Mesodermal cell (in vitro differentiated cells): ENCODE data around the gene RIC1.

Experiments
- H3K27ac ChIP-seq: 2 replicates; pipeline ENCODE4 v1.7.0; 2013; ENCODE audit warnings: mild to moderate bottlenecking, low read depth, low read length, moderate library complexity; ENCODE audit not compliant: severe bottlenecking
- H3K36me3 ChIP-seq: 2 replicates; pipeline ENCODE4 v1.7.1; 2013; ENCODE audit warnings: mild to moderate bottlenecking, low read length, moderate library complexity; ENCODE audit not compliant: control insufficient read depth, insufficient read depth
- H3K4me1 ChIP-seq: one replicate; pipeline ENCODE4 v1.7.1; 2013; ENCODE audit warnings: mild to moderate bottlenecking, low read length; ENCODE audit not compliant: insufficient read depth, control insufficient read depth, poor library complexity, severe bottlenecking
- H3K4me3 ChIP-seq: 2 replicates; pipeline ENCODE4 v1.7.0; 2013; ENCODE audit warnings: low read length, control low read depth, mild to moderate bottlenecking; ENCODE audit not compliant: insufficient read depth, poor library complexity, severe bottlenecking; ENCODE audit errors: extremely low read depth
- H3K9me3 ChIP-seq: 2 replicates; pipeline ENCODE4 v1.7.1; 2013; ENCODE audit warnings: mild to moderate bottlenecking, low read length, moderate library complexity; ENCODE audit not compliant: control insufficient read depth
- WGBS, 2 experiments: methylation state at CpG; one replicate each; pipeline ENCODE4 v1.1.5; 2013; ENCODE audit warnings: missing lambda C conversion rate in 2 of 2; ENCODE audit not compliant: insufficient coverage in 2 of 2; 5-methylcytosine and 5-hydroxymethylcytosine counted together

The RIC1 gene

DNA sequence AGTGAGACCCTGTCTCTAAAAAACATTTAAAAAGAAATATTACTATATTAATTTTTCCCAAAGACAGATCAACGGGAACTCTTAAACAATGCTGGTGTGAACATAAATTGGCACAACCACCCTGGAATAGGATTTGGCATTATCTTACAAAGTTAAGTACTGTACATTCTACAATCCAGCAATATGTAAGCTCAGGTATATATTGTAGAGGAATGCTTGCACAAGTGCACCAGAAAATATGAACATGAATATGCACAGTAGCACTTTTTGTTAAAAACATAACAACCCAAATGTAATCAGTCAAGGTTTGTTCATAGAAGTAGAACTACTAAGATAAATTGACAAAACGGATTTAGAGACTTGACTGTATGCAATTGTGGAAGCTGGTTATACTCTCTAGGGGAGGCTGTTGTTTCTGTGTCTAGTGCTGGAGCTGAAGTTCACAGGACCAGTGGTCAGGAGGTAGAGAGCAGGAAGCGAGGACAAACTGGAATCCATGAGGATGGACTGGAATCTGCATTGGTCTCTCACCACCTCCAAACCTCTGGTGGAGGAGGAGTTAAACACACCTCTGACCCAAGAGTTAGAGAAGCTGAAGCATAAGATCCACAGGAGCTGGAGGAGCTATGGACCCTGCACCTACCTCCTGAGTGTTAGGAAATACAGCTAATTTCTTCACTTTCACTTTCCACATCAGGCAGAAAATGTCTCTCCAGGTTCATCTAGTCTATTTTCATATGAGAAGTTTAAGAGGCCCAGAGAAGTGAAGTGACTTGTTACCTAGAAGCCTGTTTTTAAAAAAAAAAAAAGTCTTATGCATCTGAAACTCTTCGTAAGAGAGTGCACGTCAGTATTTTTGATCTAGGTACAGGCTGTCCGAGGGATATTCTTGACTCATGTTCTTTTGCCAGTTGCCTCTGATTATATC, 20.3 kb upstream of the RIC1 start:
- no peaks in the 10 kb centered on the region for H3K36me3 ChIP-seq
- H3K27ac ChIP-seq: no peak overlapping the region
- WGBS, 2 experiments: 90 to 98% methylated on average over 1 to 5 of the region's 6 CpGs
- H3K4me3 ChIP-seq: no peak overlapping the region
- no peaks in the 10 kb centered on the region for H3K9me3 ChIP-seq
- H3K4me1 ChIP-seq: no peaks in the 10 kb centered on the region

DNA sequence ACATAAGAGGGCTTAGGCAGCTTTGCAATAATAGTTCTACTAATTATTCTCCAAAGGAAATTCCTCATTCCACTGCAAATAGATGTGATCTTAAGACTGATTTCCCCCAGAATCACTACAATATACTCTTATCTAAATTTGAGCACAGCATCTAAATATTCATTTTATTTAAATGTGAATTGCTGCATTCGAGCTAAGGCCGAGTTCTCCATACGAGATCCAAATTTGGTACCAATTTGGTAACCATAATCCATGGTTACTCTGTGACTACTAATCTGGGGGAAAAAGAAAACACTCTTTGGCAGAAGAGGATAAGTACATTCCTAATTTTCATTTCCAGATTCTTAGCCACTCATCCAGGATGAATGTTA, 19.7 kb upstream of the RIC1 start:
- Histone ChIP-seq H3K27ac (no peak overlapping the region), H3K9me3 (no peaks in the 10 kb centered on the region), H3K4me3 (no peak overlapping the region), H3K36me3 (no peaks in the 10 kb centered on the region), H3K4me1 (no peaks in the 10 kb centered on the region)
- WGBS, 2 experiments: no CpG with 5 or more reads among the region's 3 CpGs

DNA sequence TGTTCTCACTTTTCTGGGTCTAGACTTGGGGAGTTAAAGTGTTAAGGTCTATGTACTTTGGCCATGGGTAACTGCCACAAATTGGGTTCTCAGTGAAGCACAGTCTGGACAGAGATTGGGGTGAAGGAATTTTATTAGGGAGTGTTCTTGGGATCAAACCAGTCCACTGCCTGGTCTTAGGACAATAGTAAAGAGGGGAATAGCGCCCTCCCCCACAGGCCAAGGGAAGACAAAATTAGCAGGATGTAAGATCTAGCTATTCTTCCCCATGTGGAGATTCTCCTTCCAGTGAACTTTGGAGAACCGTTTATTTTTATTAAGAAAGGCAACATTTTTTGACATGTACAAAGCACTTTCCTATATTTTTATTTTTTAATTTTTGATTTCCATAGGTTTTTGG, 18.4 kb upstream of the RIC1 start:
- H3K27ac ChIP-seq: no peak overlapping the region
- H3K4me3 ChIP-seq: no peak overlapping the region
- H3K4me1 ChIP-seq: no peaks in the 10 kb centered on the region
- no CpG with 5 or more reads among the region's 2 CpGs for WGBS, 2 experiments
- H3K36me3 ChIP-seq: no peaks in the 10 kb centered on the region
- no peaks in the 10 kb centered on the region for H3K9me3 ChIP-seq

DNA sequence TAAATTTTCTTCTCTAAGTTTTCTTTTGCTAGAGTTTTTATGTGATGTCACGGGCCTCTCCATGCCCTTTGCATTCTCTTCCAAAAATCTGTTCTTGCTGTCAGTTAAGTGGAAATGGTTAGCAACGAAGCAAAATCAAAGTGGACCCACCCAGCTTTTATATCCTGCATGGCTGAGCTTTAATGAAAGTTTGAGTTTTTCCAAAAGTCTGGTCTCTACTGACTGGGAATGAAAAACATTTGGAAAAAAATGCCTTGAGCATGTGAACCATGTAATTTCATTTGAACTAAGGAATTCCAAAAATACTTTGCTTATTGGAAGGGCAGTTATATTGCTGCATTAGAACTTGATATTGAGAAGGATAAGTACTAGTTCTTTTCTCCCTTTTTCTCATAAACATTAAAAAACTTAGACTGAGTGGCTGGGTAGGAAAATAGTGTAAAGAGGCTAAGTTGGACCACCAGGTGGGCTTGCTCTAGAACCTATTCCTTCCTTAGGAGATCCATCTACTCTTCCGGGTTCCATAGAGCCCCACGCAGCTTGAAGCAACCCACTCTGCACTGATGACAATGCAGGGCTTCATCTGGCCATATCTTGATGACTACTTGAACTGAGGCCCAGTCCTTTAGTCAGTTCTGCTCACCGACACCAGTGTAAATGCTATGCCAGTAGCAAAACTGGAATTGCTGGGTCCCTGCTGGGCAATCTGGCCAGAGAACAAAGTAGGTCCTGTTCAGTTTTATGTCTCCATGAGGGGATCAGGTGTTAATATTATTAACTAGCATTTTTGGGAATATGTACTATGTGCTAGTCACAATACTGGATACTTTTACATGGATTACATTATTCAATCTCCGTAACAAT, 17.4 kb upstream of the RIC1 start:
- Histone ChIP-seq H3K36me3 (no peaks in the 10 kb centered on the region), H3K4me1 (no peaks in the 10 kb centered on the region), H3K9me3 (no peaks in the 10 kb centered on the region), H3K4me3 (no peak overlapping the region), H3K27ac (no peak overlapping the region)
- WGBS, 2 experiments: 90 to 94% methylated on average over 3 of the region's 6 CpGs

DNA sequence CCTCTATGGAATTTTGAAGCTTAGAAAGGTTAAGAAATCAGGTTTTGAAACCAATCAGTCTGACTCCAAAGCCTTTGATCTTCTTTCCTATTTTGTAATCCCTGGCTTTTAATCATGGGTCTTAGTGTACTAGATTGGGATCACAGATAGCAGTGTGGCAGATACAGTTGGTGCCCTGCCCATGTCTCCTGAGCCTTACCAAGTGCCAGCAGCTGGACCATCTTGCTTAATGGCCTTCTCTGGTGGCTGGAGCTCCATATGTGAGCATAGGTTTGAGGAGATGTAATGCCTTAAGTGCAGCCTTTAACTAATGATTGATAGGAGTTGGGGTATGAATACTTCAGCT, 16.7 kb upstream of the RIC1 start:
- Histone ChIP-seq H3K4me1 (no peaks in the 10 kb centered on the region), H3K9me3 (no peaks in the 10 kb centered on the region), H3K27ac (no peak overlapping the region), H3K36me3 (no peaks in the 10 kb centered on the region), H3K4me3 (no peak overlapping the region)

DNA sequence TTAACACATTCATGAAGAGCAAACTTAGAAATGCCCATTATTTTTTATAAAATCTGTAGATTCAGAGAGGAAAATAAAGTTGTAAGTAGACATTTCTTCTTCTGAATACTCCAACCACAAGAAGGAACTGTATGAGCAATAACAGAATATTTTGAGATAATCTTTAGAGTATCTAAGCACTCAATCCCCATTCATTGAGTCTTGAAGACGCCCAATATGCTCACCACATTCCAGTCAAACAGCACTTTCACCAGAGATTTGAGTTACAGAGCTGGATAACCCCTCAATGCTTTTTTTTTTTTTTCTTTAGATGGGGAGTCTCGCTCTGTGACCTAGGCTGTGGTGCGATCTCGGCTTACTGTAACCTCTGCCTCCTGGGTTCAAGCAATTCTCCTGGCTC, 14.7 kb upstream of the RIC1 start:
- no peaks in the 10 kb centered on the region for H3K36me3 ChIP-seq
- no peak overlapping the region for H3K27ac ChIP-seq
- no peak overlapping the region for H3K4me3 ChIP-seq
- no peaks in the 10 kb centered on the region for H3K9me3 ChIP-seq
- H3K4me1 ChIP-seq: no peaks in the 10 kb centered on the region
- WGBS, 2 experiments: 100% methylated on average over 2 of the region's 4 CpGs; no CpG with 5 or more reads in 1 of the 2 experiments

DNA sequence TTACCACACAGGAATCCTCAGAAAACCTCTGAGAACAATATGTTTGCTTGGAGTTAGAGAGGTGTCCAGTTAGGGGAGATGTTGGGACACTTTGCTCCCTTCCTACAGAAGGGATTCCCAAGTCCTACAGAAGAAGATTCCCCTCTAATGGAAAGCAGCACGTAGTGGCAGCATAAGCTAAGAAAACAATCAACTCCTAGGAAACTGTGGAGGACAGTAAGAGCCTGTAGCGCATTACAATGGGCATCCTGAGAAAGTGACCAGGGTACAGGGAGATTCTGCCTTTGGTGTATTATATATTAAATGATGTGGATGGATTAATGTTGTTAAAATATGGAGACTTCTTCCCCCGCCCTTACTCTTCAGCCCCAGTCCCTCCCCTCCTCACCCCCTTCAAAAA, 13.9 kb upstream of the RIC1 start:
- H3K36me3 ChIP-seq: no peaks in the 10 kb centered on the region
- H3K9me3 ChIP-seq: no peaks in the 10 kb centered on the region
- H3K4me1 ChIP-seq: no peaks in the 10 kb centered on the region
- no CpG with 5 or more reads among the region's 3 CpGs for WGBS, 2 experiments
- no peak overlapping the region for H3K27ac ChIP-seq
- no peak overlapping the region for H3K4me3 ChIP-seq

DNA sequence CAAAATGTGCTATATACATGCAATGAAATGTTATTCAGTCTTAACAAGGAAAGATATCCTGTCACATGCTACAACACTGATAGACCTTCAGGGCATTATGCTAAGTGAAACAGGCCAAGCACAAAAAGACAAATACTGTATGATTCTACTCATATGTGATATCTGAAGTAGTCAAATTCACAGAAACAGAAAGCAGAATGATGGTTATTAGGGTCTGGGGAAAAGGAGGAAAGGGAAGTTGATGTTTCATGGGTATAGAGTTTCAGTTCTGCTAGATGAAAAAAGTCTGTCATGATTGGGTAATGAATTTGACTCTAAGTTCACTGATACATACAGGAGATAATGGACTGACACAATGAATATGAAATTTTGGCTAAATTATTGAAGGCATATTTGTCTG, 11.2 kb upstream of the RIC1 start:
- Histone ChIP-seq H3K9me3 (no peaks in the 10 kb centered on the region), H3K4me3 (no peak overlapping the region), H3K4me1 (no peaks in the 10 kb centered on the region), H3K27ac (no peak overlapping the region), H3K36me3 (no peaks in the 10 kb centered on the region)

DNA sequence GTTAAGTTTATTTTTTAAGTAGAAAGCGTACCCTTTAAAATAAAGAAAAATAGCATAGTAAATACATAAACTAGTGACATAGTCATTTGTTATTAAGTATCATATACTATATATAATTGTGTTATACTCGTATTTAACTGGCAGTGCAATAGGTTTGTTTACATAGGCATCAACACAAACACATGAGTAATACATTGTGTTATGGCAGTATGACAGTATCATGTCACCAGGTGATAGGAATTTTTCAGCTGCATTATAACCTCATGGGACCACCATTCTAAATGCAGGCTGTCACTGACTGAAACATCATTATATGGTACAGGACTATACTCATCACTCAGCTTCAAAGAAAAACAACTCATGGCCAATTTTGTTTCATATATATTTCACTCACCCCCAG, 8.4 kb upstream of the RIC1 start:
- no peaks in the 10 kb centered on the region for H3K9me3 ChIP-seq
- H3K4me1 ChIP-seq: no peaks in the 10 kb centered on the region
- no CpG with 5 or more reads among the region's 2 CpGs for WGBS, 2 experiments
- no peak overlapping the region for H3K4me3 ChIP-seq
- H3K27ac ChIP-seq: no peak overlapping the region
- H3K36me3 ChIP-seq: no peaks in the 10 kb centered on the region

DNA sequence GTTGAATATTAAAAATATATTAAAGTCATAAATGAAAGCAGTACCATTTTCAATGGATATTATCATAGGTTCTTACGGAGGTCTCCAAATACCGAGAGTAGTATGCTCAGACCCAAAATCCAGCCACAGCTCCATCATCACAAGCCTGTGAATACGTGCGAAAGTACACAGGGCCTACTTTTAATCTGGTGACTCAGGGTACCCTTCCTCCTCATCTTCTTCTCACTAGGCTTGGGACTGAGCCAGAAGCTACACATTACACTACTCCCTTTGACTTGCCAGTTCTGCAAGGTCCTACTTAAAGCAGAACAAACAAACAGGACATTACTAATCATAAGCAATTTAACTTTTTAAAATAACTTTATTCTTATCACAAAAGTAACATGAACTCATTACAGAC, 7.6 kb upstream of the RIC1 start:
- H3K4me3 ChIP-seq: no peak overlapping the region
- no peak overlapping the region for H3K27ac ChIP-seq
- 88 to 90% methylated on average over 3 to 4 of the region's 4 CpGs for WGBS, 2 experiments
- no peaks in the 10 kb centered on the region for H3K9me3 ChIP-seq
- H3K36me3 ChIP-seq: no peaks in the 10 kb centered on the region
- no peaks in the 10 kb centered on the region for H3K4me1 ChIP-seq

DNA sequence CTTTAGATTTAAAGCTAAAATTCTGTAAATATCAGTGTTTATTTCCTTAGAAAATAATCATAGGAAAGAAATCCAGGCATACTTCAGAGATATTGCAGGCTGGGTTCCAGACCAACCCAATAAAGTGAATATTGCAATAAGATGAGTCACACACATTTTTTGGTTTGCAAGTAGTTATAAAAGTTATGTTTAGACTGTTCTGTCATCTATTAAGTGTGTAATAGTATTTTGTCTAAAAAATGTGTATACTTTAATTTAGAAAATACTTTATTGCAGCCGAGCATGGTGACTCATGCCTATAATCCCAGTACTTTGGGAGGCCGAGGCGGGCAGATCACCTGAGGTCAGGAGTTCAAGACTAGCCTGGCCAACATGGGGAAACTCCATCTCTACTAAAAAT, 6.9 kb upstream of the RIC1 start:
- Histone ChIP-seq H3K27ac (no peak overlapping the region), H3K9me3 (no peaks in the 10 kb centered on the region)
- no CpG with 5 or more reads among the region's 3 CpGs for WGBS, 2 experiments

More for the DNA sequence above, 6.9 kb upstream of the RIC1 start:
- H3K36me3 ChIP-seq: no peaks in the 10 kb centered on the region
- H3K4me1 ChIP-seq: peaks cover 4% of the 10 kb centered on the region
- no peak overlapping the region for H3K4me3 ChIP-seq
